Erythroblast (primary cell): ENCODE results near the gene C22orf31.

ENCODE experiments used
- GATA1 ChIP-seq: IDR thresholded peaks from 2 replicates; pipeline ENCODE4 v1.6.1; 2011; ENCODE audit warnings: low read depth, mild to moderate bottlenecking, control low read depth, low read length, moderate library complexity
- POLR2A ChIP-seq: IDR thresholded peaks from 2 replicates; pipeline ENCODE4 v1.6.1; 2011; ENCODE audit warnings: mild to moderate bottlenecking, low read length

- TF ChIP-seq POLR2A (peak; percentile 80), GATA1 (no peak)
These were observed 35.4 kb upstream of the C22orf31 start for GRCh38 chr22:29096736-29097669.
